ENCODE results near the gene TNRC6B. TPM values are rescaled to one million over a fixed set of nuclear protein-coding genes. Genes with fewer than 3 reads are reported as not detected.

Gene TNRC6B
- total and polyA plus RNA-seq, 2 experiments from 2014 or later, result 46.9 to 87.8 TPM

DNA sequence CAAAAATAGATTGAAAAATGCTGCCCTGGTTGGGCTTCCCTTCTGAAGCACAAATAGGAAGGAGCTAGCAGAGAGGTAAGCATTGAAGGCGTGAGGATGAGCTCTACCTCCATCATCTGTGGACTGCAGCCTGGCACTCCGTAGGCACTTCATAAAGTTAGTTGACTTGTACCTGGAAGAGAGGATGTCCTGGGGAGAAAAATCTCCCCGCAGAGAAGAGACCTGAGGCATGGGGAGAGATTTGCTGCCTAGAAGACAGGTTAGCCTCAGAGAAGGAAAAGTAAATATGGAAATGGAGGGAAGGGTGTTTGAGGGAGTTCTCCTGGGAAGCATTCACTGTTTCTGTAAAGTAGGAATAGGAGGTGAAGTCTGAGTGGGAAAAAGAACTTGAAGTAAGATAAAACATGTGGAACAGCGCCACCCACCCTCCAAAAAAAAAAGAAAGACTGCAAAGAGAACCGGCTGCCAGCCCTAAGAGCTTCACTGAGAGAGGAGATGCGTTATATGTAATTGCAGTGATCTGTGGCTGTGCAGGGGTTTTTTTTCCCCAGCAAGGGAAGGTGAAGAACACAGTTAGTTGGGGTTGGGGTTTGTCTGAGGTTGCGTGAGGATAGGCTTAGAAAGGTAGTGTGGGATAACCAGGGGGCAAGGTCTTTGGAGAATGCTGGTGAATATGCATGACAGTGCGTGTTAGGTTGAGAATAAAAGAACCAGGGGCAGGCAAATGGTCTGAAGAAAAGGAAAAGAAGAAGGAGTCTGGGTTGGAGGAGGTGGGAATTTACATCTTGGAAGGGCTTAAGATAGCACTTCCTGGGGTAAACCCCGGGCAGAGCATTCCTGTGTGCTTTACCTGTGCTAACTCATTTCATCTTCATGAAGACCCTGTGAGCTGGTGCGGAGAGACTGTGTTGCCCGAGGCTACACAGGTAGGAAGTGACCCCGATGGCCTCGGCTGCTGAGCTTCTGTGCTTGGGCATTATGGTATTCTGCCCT, 16.0 kb downstream of the TNRC6B start:
- Histone ChIP-seq H3K9me2 (ENCODE audit: insufficient read depth) (no peaks in the 10 kb centered on the region), H3F3A (replicated peaks; ENCODE audit: low read depth) (peaks cover 25% of the 10 kb centered on the region), H3K4me1 (ENCODE audit: insufficient read depth) (peaks cover 75% of the 10 kb centered on the region), H2AFZ (no peak overlapping the region), H3K27ac (ENCODE audit: low read depth) (peak overlapping the region; percentile 97), H3K4me3 (peak overlapping the region; percentile 45), H3K36me3 (ENCODE audit: insufficient read depth) (no peaks in the 10 kb centered on the region), H3K27me3 (ENCODE audit: insufficient read depth) (no peaks in the 10 kb centered on the region), H3K4me2 (peak overlapping the region; percentile 72), H4K20me1 (replicated peaks; ENCODE audit: insufficient read depth) (peaks cover 9% of the 10 kb centered on the region; the same call in 1 of the 2 replicates), H3K79me2 (replicated peaks; ENCODE audit: insufficient read depth) (peaks cover 88% of the 10 kb centered on the region)
- peak; percentile 61 for TF ChIP-seq CREB1 (CRISPR knock-in tag; IDR thresholded peaks at IDR 0.05; ENCODE audit: low read depth)
- TF ChIP-seq NANOG (IDR thresholded peaks at IDR 0.05; ENCODE audit: borderline replicate concordance), result no peak
- TF ChIP-seq EZH2 (IDR thresholded peaks at IDR 0.05; ENCODE audit: low read depth, unreplicated experiment), result no peak
- TF ChIP-seq, protein P1, sequence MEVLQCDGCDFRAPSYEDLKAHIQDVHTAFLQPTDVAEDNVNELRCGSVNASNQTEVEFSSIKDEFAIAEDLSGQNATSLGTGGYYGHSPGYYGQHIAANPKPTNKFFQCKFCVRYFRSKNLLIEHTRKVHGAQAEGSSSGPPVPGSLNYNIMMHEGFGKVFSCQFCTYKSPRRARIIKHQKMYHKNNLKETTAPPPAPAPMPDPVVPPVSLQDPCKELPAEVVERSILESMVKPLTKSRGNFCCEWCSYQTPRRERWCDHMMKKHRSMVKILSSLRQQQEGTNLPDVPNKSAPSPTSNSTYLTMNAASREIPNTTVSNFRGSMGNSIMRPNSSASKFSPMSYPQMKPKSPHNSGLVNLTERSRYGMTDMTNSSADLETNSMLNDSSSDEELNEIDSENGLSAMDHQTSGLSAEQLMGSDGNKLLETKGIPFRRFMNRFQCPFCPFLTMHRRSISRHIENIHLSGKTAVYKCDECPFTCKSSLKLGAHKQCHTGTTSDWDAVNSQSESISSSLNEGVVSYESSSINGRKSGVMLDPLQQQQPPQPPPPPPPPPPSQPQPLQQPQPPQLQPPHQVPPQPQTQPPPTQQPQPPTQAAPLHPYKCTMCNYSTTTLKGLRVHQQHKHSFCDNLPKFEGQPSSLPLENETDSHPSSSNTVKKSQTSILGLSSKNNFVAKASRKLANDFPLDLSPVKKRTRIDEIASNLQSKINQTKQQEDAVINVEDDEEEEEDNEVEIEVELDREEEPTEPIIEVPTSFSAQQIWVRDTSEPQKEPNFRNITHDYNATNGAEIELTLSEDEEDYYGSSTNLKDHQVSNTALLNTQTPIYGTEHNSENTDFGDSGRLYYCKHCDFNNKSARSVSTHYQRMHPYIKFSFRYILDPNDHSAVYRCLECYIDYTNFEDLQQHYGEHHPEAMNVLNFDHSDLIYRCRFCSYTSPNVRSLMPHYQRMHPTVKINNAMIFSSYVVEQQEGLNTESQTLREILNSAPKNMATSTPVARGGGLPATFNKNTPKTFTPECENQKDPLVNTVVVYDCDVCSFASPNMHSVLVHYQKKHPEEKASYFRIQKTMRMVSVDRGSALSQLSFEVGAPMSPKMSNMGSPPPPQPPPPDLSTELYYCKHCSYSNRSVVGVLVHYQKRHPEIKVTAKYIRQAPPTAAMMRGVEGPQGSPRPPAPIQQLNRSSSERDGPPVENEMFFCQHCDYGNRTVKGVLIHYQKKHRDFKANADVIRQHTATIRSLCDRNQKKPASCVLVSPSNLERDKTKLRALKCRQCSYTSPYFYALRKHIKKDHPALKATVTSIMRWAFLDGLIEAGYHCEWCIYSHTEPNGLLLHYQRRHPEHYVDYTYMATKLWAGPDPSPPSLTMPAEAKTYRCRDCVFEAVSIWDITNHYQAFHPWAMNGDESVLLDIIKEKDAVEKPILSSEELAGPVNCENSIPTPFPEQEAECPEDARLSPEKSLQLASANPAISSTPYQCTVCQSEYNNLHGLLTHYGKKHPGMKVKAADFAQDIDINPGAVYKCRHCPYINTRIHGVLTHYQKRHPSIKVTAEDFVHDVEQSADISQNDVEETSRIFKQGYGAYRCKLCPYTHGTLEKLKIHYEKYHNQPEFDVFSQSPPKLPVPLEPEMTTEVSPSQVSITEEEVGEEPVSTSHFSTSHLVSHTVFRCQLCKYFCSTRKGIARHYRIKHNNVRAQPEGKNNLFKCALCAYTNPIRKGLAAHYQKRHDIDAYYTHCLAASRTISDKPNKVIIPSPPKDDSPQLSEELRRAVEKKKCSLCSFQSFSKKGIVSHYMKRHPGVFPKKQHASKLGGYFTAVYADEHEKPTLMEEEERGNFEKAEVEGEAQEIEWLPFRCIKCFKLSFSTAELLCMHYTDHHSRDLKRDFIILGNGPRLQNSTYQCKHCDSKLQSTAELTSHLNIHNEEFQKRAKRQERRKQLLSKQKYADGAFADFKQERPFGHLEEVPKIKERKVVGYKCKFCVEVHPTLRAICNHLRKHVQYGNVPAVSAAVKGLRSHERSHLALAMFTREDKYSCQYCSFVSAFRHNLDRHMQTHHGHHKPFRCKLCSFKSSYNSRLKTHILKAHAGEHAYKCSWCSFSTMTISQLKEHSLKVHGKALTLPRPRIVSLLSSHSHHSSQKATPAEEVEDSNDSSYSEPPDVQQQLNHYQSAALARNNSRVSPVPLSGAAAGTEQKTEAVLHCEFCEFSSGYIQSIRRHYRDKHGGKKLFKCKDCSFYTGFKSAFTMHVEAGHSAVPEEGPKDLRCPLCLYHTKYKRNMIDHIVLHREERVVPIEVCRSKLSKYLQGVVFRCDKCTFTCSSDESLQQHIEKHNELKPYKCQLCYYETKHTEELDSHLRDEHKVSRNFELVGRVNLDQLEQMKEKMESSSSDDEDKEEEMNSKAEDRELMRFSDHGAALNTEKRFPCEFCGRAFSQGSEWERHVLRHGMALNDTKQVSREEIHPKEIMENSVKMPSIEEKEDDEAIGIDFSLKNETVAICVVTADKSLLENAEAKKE (CRISPR knock-in tag; IDR thresholded peaks at IDR 0.05), result peak; percentile 60; the same call in 1 of the 2 replicates
- TF ChIP-seq, protein P2, sequence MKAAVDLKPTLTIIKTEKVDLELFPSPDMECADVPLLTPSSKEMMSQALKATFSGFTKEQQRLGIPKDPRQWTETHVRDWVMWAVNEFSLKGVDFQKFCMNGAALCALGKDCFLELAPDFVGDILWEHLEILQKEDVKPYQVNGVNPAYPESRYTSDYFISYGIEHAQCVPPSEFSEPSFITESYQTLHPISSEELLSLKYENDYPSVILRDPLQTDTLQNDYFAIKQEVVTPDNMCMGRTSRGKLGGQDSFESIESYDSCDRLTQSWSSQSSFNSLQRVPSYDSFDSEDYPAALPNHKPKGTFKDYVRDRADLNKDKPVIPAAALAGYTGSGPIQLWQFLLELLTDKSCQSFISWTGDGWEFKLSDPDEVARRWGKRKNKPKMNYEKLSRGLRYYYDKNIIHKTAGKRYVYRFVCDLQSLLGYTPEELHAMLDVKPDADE (IDR thresholded peaks at IDR 0.05), result no peak
- TF ChIP-seq, protein P3, sequence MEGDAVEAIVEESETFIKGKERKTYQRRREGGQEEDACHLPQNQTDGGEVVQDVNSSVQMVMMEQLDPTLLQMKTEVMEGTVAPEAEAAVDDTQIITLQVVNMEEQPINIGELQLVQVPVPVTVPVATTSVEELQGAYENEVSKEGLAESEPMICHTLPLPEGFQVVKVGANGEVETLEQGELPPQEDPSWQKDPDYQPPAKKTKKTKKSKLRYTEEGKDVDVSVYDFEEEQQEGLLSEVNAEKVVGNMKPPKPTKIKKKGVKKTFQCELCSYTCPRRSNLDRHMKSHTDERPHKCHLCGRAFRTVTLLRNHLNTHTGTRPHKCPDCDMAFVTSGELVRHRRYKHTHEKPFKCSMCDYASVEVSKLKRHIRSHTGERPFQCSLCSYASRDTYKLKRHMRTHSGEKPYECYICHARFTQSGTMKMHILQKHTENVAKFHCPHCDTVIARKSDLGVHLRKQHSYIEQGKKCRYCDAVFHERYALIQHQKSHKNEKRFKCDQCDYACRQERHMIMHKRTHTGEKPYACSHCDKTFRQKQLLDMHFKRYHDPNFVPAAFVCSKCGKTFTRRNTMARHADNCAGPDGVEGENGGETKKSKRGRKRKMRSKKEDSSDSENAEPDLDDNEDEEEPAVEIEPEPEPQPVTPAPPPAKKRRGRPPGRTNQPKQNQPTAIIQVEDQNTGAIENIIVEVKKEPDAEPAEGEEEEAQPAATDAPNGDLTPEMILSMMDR (conservative IDR thresholded peaks at IDR 0.05; ENCODE audit: low read depth in 2 of 2), result peak; percentile 47 to 57
- Mint-ChIP-seq H3K9me3 (no peaks in the 10 kb centered on the region; the same call in 2 of the 3 replicates), H3K4me3 (peak overlapping the region; percentile 66), H3K36me3 (ENCODE audit: low read depth) (peaks cover 14% of the 10 kb centered on the region; the same call in 2 of the 3 replicates), H3K27me3 (ENCODE audit: insufficient read depth, low read depth, poor library complexity) (peaks cover 15% of the 10 kb centered on the region), H3K27ac (peak overlapping the region; percentile 93), H3K4me1 (peaks cover 89% of the 10 kb centered on the region)
- peak; percentile 94 for DNase-seq (ENCODE audit: low spot score)
- ATAC-seq, result peak; percentile 83

All from GM23338 (cell line).